ENCODE data around the gene ZNF195.
"Not testable (repeated sequence)": the region's sequence is repeated elsewhere in the genome, so short reads cannot be mapped to it uniquely, and the experiment has no call there.

Gene ZNF195

GRCh38 chr11:3402181-3402860 is 23.4 kb upstream of the ZNF195 start:
- not testable (repeated sequence) for DNase-seq

- not testable (repeated sequence) for DNase-seq
Measured at GRCh38 chr11:3401052-3401451, 22.1 kb upstream of the ZNF195 start.

- DNase-seq, result not testable (repeated sequence)
Measured at GRCh38 chr11:3398509-3398908, 19.6 kb upstream of the ZNF195 start.

GRCh38 chr11:3398106-3398505 is 19.2 kb upstream of the ZNF195 start:
- DNase-seq, result not testable (repeated sequence)

- not testable (repeated sequence) for DNase-seq
Measured at GRCh38 chr11:3397210-3397609, 18.3 kb upstream of the ZNF195 start.

- DNase-seq, result not testable (repeated sequence)
Measured at GRCh38 chr11:3395468-3395867, 16.5 kb upstream of the ZNF195 start.

- not testable (repeated sequence) for DNase-seq
Measured at GRCh38 chr11:3394956-3395355, 16.0 kb upstream of the ZNF195 start.

- peak; percentile 61 for DNase-seq
Measured at GRCh38 chr11:3393450-3393849, 14.5 kb upstream of the ZNF195 start.

GRCh38 chr11:3382613-3383285 is 3.8 kb upstream of the ZNF195 start:
- no peak for DNase-seq

GRCh38 chr11:3381794-3382193 is 2.8 kb upstream of the ZNF195 start:
- DNase-seq, result no peak

GRCh38 chr11:3380706-3381545 is 2.0 kb upstream of the ZNF195 start:
- peak; percentile 67 for DNase-seq

GRCh38 chr11:3375552-3375951 is 3.4 kb downstream of the ZNF195 start:
- DNase-seq, result peak; percentile 11

GRCh38 chr11:3370311-3370870 is 8.6 kb downstream of the ZNF195 start:
- DNase-seq, result no peak

GRCh38 chr11:3369366-3369765 is 9.6 kb downstream of the ZNF195 start:
- DNase-seq, result no peak

- peak; percentile 8 for DNase-seq
Measured at GRCh38 chr11:3368199-3368598, 10.7 kb downstream of the ZNF195 start.

GRCh38 chr11:3367221-3367620 is 11.7 kb downstream of the ZNF195 start:
- no peak for DNase-seq

- no peak for DNase-seq
Measured at GRCh38 chr11:3359092-3359824, 19.7 kb downstream of the ZNF195 start.

GRCh38 chr11:3357994-3358676 is 20.8 kb downstream of the ZNF195 start:
- no peak for DNase-seq

GRCh38 chr11:3357302-3357701 is 21.6 kb downstream of the ZNF195 start:
- DNase-seq, result no peak

- DNase-seq, result no peak
Measured at GRCh38 chr11:3356858-3357257, 22.1 kb downstream of the ZNF195 start.

GRCh38 chr11:3353066-3353465 is 25.9 kb downstream of the ZNF195 start:
- DNase-seq, result no peak

GRCh38 chr11:3347127-3347526 is 31.8 kb downstream of the ZNF195 start:
- no peak for DNase-seq

Measured in fibroblast of skin of right biceps (primary cell).